Loucy (cell line): ENCODE data around the gene FAM185A.

Experiments used
- H2AFZ ChIP-seq: fragments of 200-600 bp; sonication (generic); 2 replicates; pipeline ENCODE4 v1.6.0; 2016; ENCODE audit warnings: antibody characterized with exemption, mild to moderate bottlenecking, low read length, moderate library complexity
- H3F3A ChIP-seq: fragments of 200-600 bp; 2 replicates; pipeline ENCODE4 v1.6.0; 2016; ENCODE audit warnings: antibody characterized with exemption, low read depth, mild to moderate bottlenecking
- H3K27me3 ChIP-seq: fragments of 200-600 bp; sonication (generic); 2 replicates; pipeline ENCODE4 v1.6.1; 2014; ENCODE audit warnings: low read length, mild to moderate bottlenecking; ENCODE audit not compliant: insufficient read depth, poor library complexity, severe bottlenecking
- H3K36me3 ChIP-seq: fragments of 200-600 bp; sonication (generic); 2 replicates; pipeline ENCODE4 v1.6.1; 2016; ENCODE audit warnings: low read length; ENCODE audit not compliant: insufficient read depth
- H3K4me1 ChIP-seq: fragments of 200-600 bp; sonication (generic); 2 replicates; pipeline ENCODE4 v1.5.1; 2014; ENCODE audit warnings: low read length, mild to moderate bottlenecking; ENCODE audit not compliant: insufficient read depth, poor library complexity, severe bottlenecking
- H3K4me2 ChIP-seq: fragments of 200-600 bp; sonication (generic); 2 replicates; pipeline ENCODE4 v1.6.0; 2014; ENCODE audit warnings: antibody characterized with exemption, low read length, low read depth, mild to moderate bottlenecking; ENCODE audit not compliant: poor library complexity, severe bottlenecking
- H3K4me3 ChIP-seq: fragments of 200-600 bp; sonication (generic); 2 replicates; pipeline ENCODE4 v1.5.1; 2014; ENCODE audit warnings: low read length, mild to moderate bottlenecking, mixed read lengths; ENCODE audit not compliant: poor library complexity, severe bottlenecking
- H3K79me2 ChIP-seq: fragments of 200-600 bp; sonication (generic); 2 replicates; pipeline ENCODE4 v1.6.1; 2014; ENCODE audit warnings: low read length; ENCODE audit not compliant: insufficient read depth
- H3K9ac ChIP-seq: fragments of 200-600 bp; sonication (generic); 2 replicates; pipeline ENCODE4 v1.6.0; 2014; ENCODE audit warnings: mild to moderate bottlenecking, low read depth, low read length, moderate library complexity; ENCODE audit not compliant: poor library complexity, severe bottlenecking
- H3K9me2 ChIP-seq: fragments of 200-600 bp; sonication (generic); replicated peaks from 2 replicates; pipeline ENCODE4 v1.6.1; 2016; ENCODE audit warnings: low read depth, low read length, mixed read lengths
- H3K9me3 ChIP-seq: fragments of 200-600 bp; sonication (generic); 2 replicates; pipeline ENCODE4 v1.6.1; 2014; ENCODE audit warnings: mild to moderate bottlenecking, antibody characterized with exemption, low read length, low read depth; ENCODE audit not compliant: insufficient read depth
- H4K20me1 ChIP-seq: fragments of 200-600 bp; sonication (generic); 2 replicates; pipeline ENCODE4 v1.6.0; 2014; ENCODE audit warnings: antibody characterized with exemption, low read length, mild to moderate bottlenecking; ENCODE audit not compliant: insufficient read depth, poor library complexity, severe bottlenecking
- CTCF ChIP-seq: fragments of 200-600 bp; sonication (generic); conservative IDR thresholded peaks from 2 replicates; pipeline ENCODE4 v1.5.1; 2014; ENCODE audit warnings: mild to moderate bottlenecking, antibody characterized with exemption, low read length
- EZH2phosphoT487 ChIP-seq: fragments of 200-600 bp; IDR thresholded peaks from 2 replicates; pipeline ENCODE4 v1.6.1; 2018; ENCODE audit warnings: antibody characterized with exemption, mild to moderate bottlenecking, moderate library complexity, borderline replicate concordance

FAM185A gene

GRCh38 chr7:102811942-102812678 is 63.3 kb downstream of the FAM185A start:
- Histone ChIP-seq H3K9me3 (no peaks in the 10 kb centered on the region), H3K9me2 (no peaks in the 10 kb centered on the region), H3K9ac (no peak overlapping the region), H3K79me2 (no peaks in the 10 kb centered on the region), H4K20me1 (no peaks in the 10 kb centered on the region), H3K4me1 (peaks cover 29% of the 10 kb centered on the region), H3K27me3 (no peaks in the 10 kb centered on the region), H3K4me2 (peak overlapping the region; percentile 44), H3K4me3 (no peak overlapping the region), H3K36me3 (no peaks in the 10 kb centered on the region), H3F3A (no peaks in the 10 kb centered on the region), H2AFZ (no peak overlapping the region)
- TF ChIP-seq CTCF: no peak
- no peak for TF ChIP-seq EZH2phosphoT487

GRCh38 chr7:102813191-102814024 is 64.6 kb downstream of the FAM185A start:
- H3K36me3 ChIP-seq: no peaks in the 10 kb centered on the region
- no peak overlapping the region for H2AFZ ChIP-seq
- H3K79me2 ChIP-seq: no peaks in the 10 kb centered on the region
- H3F3A ChIP-seq: no peaks in the 10 kb centered on the region
- no peak overlapping the region for H3K4me2 ChIP-seq
- no peaks in the 10 kb centered on the region for H3K9me2 ChIP-seq
- H3K9me3 ChIP-seq: no peaks in the 10 kb centered on the region
- no peak overlapping the region for H3K9ac ChIP-seq
- no peak overlapping the region for H3K4me3 ChIP-seq
- TF ChIP-seq EZH2phosphoT487 (no peak), CTCF (no peak)
- H4K20me1 ChIP-seq: no peaks in the 10 kb centered on the region
- H3K4me1 ChIP-seq: peaks cover 29% of the 10 kb centered on the region
- H3K27me3 ChIP-seq: no peaks in the 10 kb centered on the region

- Histone ChIP-seq H3K79me2 (no peaks in the 10 kb centered on the region), H3K4me2 (no peak overlapping the region), H2AFZ (no peak overlapping the region), H3K9me3 (no peaks in the 10 kb centered on the region), H4K20me1 (no peaks in the 10 kb centered on the region), H3F3A (no peaks in the 10 kb centered on the region), H3K9ac (no peak overlapping the region), H3K9me2 (no peaks in the 10 kb centered on the region), H3K36me3 (no peaks in the 10 kb centered on the region), H3K4me3 (no peak overlapping the region), H3K4me1 (peaks cover 29% of the 10 kb centered on the region), H3K27me3 (no peaks in the 10 kb centered on the region)
- TF ChIP-seq EZH2phosphoT487 (no peak), CTCF (no peak)
Observed at GRCh38 chr7:102814025-102814471, 65.2 kb downstream of the FAM185A start.
